Neutrophil (primary cell): ENCODE results near the gene CYB561.

Experiments used
- H3K27ac ChIP-seq: fragments of 200-600 bp; sonication (generic); 2 replicates; pipeline ENCODE4 v1.5.1; 2016; ENCODE audit warnings: mild to moderate bottlenecking, moderate library complexity
- H3K27me3 ChIP-seq: fragments of 200-600 bp; sonication (generic); 2 replicates; pipeline ENCODE4 v1.6.0; 2016; ENCODE audit warnings: mild to moderate bottlenecking
- H3K36me3 ChIP-seq: fragments of 200-600 bp; sonication (generic); 2 replicates; pipeline ENCODE4 v1.5.1; 2017
- H3K4me1 ChIP-seq, 2 experiments: fragments of 200-600 bp in 1 of 2; sonication (generic) in 1 of 2; 1 replicate in 1 of 2; 2 replicates in 1 of 2; pipeline versions ENCODE4 v1.5.1 to v1.6.1; 2013 to 2016; ENCODE audit warnings: low read depth in 1 of 2, low read length in 1 of 2, mild to moderate bottlenecking in 1 of 2, moderate library complexity in 1 of 2; ENCODE audit not compliant: control insufficient read depth in 1 of 2, insufficient read depth in 1 of 2
- H3K4me3 ChIP-seq, 2 experiments: fragments of 200-600 bp in 1 of 2; sonication (generic) in 1 of 2; 1 replicate in 1 of 2; 2 replicates in 1 of 2; pipeline ENCODE4 v1.5.1; 2013 to 2016; ENCODE audit warnings: low read depth in 1 of 2, low read length in 1 of 2, mild to moderate bottlenecking in 1 of 2, moderate library complexity in 1 of 2
- H3K9me3 ChIP-seq: fragments of 200-600 bp; sonication (generic); 2 replicates; pipeline ENCODE4 v1.5.1; 2016
- TF ChIP-seq, protein P1 (sequence below): fragments of 200-600 bp; sonication (generic); IDR thresholded peaks from 2 replicates; pipeline ENCODE4 v1.5.1; 2016; ENCODE audit warnings: antibody characterized with exemption

The CYB561 gene

DNA sequence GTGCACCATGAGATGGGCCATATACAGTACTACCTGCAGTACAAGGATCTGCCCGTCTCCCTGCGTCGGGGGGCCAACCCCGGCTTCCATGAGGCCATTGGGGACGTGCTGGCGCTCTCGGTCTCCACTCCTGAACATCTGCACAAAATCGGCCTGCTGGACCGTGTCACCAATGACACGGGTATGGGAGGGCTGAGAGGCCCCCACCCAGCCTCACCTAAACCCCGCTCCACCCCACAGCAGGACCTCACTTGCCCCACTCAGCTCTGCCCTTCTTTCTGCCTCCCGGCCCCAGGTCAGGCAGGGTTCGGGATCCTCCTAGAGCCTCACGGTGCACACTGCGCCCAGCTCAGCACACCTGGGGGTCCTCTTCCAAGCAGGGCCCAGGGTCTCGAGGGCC is 36.4 kb upstream of the CYB561 start:
- TF ChIP-seq, protein P1, sequence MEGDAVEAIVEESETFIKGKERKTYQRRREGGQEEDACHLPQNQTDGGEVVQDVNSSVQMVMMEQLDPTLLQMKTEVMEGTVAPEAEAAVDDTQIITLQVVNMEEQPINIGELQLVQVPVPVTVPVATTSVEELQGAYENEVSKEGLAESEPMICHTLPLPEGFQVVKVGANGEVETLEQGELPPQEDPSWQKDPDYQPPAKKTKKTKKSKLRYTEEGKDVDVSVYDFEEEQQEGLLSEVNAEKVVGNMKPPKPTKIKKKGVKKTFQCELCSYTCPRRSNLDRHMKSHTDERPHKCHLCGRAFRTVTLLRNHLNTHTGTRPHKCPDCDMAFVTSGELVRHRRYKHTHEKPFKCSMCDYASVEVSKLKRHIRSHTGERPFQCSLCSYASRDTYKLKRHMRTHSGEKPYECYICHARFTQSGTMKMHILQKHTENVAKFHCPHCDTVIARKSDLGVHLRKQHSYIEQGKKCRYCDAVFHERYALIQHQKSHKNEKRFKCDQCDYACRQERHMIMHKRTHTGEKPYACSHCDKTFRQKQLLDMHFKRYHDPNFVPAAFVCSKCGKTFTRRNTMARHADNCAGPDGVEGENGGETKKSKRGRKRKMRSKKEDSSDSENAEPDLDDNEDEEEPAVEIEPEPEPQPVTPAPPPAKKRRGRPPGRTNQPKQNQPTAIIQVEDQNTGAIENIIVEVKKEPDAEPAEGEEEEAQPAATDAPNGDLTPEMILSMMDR: no peak
- H3K36me3 ChIP-seq: no peaks in the 10 kb centered on the region
- no peak overlapping the region for H3K4me3 ChIP-seq
- no peaks in the 10 kb centered on the region for H3K9me3 ChIP-seq
- H3K27ac ChIP-seq: no peak overlapping the region
- peaks cover 25% of the 10 kb centered on the region for H3K27me3 ChIP-seq
- peaks cover 3 to 4% of the 10 kb centered on the region in 2 experiments for H3K4me1 ChIP-seq

DNA sequence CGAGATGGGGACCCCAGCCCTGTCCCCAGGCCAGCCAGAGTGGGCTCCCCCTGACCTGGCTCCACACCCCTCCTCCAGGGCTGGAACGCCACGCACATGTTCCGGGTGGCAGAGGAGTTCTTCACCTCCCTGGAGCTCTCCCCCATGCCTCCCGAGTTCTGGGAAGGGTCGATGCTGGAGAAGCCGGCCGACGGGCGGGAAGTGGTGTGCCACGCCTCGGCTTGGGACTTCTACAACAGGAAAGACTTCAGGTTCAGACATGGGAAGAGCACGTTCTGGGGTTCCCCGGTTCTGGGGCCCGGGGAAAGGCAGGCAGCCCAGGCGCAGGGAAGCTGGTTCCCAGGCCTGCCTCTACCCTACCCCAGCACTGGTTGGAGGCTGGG is 35.4 kb upstream of the CYB561 start:
- H3K4me3 ChIP-seq: no peak overlapping the region
- H3K9me3 ChIP-seq: no peaks in the 10 kb centered on the region
- H3K27ac ChIP-seq: no peak overlapping the region
- H3K4me1 ChIP-seq: peaks cover 5 to 14% of the 10 kb centered on the region in 2 experiments
- TF ChIP-seq, protein P1: no peak
- no peaks in the 10 kb centered on the region for H3K36me3 ChIP-seq
- peaks cover 35% of the 10 kb centered on the region for H3K27me3 ChIP-seq

DNA sequence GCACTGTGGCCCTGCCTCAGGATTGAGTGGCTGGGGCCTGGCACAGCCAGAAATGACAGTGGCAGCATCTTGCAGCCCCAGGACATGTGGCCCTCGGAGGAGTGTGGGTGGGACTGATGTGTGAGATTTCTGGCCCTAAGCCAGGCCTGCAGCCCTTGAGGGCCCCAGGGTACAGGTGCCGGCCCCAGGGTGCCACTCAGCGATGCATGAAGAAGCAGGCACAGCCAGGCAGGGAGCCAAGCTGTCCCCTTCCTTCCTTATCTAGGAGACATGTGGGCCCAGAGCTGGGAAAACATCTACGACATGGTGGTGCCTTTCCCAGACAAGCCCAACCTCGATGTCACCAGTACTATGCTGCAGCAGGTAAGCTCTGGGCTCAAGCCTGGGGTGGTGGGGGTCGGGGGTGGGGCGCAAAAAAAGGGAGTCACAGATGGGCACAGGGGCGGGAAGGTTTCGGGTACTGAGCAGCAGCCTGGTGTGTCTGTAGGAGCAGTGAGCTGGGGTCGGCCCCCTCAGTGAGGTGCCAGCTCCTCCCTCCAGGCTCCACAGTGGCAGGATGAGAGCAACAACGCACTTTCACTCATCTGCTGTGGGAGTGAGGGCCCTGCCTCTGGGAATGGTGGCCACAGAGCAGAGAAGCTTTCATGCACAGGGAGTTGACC is 34.9 kb upstream of the CYB561 start:
- Histone ChIP-seq H3K4me3 (no peak overlapping the region), H3K27ac (no peak overlapping the region), H3K4me1 (peaks cover 5 to 16% of the 10 kb centered on the region in 2 experiments), H3K36me3 (no peaks in the 10 kb centered on the region), H3K27me3 (peaks cover 40% of the 10 kb centered on the region), H3K9me3 (no peaks in the 10 kb centered on the region)
- TF ChIP-seq, protein P1: no peak

DNA sequence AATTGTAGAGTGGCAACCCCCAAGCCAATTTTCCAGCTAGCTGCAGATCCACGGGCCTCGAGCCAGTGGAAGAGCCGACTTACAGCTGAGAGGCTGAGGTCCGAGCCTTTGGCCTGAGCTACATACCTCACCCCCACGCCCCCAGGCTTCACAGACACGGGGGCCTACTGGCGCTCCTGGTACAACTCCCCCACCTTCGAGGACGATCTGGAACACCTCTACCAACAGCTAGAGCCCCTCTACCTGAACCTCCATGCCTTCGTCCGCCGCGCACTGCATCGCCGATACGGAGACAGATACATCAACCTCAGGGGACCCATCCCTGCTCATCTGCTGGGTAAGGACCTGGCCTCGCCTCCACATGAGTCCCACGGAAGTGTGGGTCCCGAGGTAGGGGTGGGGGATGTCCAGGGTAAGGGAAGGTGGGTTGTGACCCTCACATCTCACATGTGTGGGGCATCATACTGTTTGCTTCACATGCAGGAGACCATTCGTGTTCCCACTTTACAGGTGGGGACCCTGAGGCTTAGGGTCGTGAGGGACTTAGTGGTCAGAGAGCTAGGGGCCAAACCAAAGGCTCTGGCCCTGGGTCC is 34.2 kb upstream of the CYB561 start:
- Histone ChIP-seq H3K36me3 (no peaks in the 10 kb centered on the region), H3K4me1 (peaks cover 5 to 16% of the 10 kb centered on the region in 2 experiments), H3K9me3 (no peaks in the 10 kb centered on the region), H3K27me3 (peaks cover 47% of the 10 kb centered on the region), H3K4me3 (no peak overlapping the region), H3K27ac (no peak overlapping the region)
- TF ChIP-seq, protein P1: no peak

DNA sequence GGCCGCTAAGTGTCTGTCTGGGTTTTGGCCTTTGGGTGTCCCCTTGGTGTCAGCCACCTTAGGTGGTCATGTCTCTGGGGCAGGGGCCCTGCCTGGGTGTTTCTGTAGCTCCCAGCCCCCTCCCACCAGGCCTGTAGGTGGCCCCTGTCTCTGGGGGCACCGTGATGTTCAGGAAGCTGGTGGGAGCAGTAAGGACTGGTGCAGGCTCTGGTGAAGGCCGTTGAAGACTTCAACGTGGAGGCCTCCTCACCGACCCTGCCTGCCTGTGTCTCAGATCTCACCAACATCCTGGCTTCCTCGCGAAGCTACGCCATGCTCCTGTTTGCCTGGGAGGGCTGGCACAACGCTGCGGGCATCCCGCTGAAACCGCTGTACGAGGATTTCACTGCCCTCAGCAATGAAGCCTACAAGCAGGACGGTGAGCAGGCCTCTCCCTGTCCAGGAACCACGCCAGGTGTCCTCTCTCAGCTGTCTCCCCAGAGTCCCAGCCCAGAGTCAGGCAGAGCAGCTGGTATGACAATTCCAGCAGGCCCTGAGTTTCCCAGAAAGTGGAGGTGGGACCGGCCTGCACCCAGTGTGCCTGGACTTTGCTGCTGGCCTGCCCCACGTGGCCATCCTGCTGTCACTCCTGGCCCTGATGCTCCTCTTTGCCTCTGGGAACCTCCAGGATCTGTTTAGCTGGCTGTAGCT is 33.5 kb upstream of the CYB561 start:
- Histone ChIP-seq H3K4me3 (no peak overlapping the region), H3K36me3 (no peaks in the 10 kb centered on the region), H3K9me3 (no peaks in the 10 kb centered on the region), H3K4me1 (peaks cover 5 to 16% of the 10 kb centered on the region in 2 experiments), H3K27ac (no peak overlapping the region), H3K27me3 (peaks cover 53% of the 10 kb centered on the region)
- TF ChIP-seq, protein P1: no peak
